HuH-7.5 (cell line): Measurements from ENCODE around the gene ALOX15B.
"Not testable (repeated sequence)": the region's sequence is repeated elsewhere in the genome, so short reads cannot be mapped to it uniquely, and the experiment has no call there.

ENCODE experiments used
- DNase-seq: peaks from one replicate; pipeline ENCODE4 v3.0.0; 2011; ENCODE audit warnings: low spot score

Gene ALOX15B

GRCh38 chr17:8041249-8041928, 2.5 kb downstream of the ALOX15B start:
- DNase-seq, result peak; percentile 60

- no peak for DNase-seq
These were observed 3.1 kb downstream of the ALOX15B start for GRCh38 chr17:8041979-8042378.

GRCh38 chr17:8044819-8045810, 6.3 kb downstream of the ALOX15B start:
- DNase-seq, result no peak

GRCh38 chr17:8046306-8046928, 7.6 kb downstream of the ALOX15B start:
- no peak for DNase-seq

- no peak for DNase-seq
These were observed 8.3 kb downstream of the ALOX15B start for GRCh38 chr17:8046929-8047768.

GRCh38 chr17:8047769-8048110, 8.9 kb downstream of the ALOX15B start:
- DNase-seq, result no peak

GRCh38 chr17:8048236-8048635, 9.4 kb downstream of the ALOX15B start:
- DNase-seq, result no peak

- DNase-seq, result no peak
These were observed 9.9 kb downstream of the ALOX15B start for GRCh38 chr17:8048736-8049135.

GRCh38 chr17:8051831-8052230, 13.0 kb downstream of the ALOX15B start:
- no peak for DNase-seq

GRCh38 chr17:8052256-8053252, 13.7 kb downstream of the ALOX15B start:
- no peak for DNase-seq

- DNase-seq, result no peak
These were observed 14.7 kb downstream of the ALOX15B start for GRCh38 chr17:8053600-8053999.

- DNase-seq, result no peak
These were observed 17.0 kb downstream of the ALOX15B start for GRCh38 chr17:8055851-8056231.

GRCh38 chr17:8056232-8056975, 17.5 kb downstream of the ALOX15B start:
- DNase-seq, result peak; percentile 67

GRCh38 chr17:8056976-8057625, 18.2 kb downstream of the ALOX15B start:
- DNase-seq, result no peak

- DNase-seq, result peak; percentile 69
These were observed 18.8 kb downstream of the ALOX15B start for GRCh38 chr17:8057691-8058114.

- DNase-seq, result no peak
These were observed 20.3 kb downstream of the ALOX15B start for GRCh38 chr17:8059131-8059530.

- DNase-seq, result peak; percentile 69
These were observed 21.4 kb downstream of the ALOX15B start for GRCh38 chr17:8060274-8060673.

- DNase-seq, result not testable (repeated sequence)
These were observed 23.0 kb downstream of the ALOX15B start for GRCh38 chr17:8061851-8062250.

GRCh38 chr17:8062435-8062806, 23.6 kb downstream of the ALOX15B start:
- no peak for DNase-seq
